ENCODE data around the gene MYH9.

DNA sequence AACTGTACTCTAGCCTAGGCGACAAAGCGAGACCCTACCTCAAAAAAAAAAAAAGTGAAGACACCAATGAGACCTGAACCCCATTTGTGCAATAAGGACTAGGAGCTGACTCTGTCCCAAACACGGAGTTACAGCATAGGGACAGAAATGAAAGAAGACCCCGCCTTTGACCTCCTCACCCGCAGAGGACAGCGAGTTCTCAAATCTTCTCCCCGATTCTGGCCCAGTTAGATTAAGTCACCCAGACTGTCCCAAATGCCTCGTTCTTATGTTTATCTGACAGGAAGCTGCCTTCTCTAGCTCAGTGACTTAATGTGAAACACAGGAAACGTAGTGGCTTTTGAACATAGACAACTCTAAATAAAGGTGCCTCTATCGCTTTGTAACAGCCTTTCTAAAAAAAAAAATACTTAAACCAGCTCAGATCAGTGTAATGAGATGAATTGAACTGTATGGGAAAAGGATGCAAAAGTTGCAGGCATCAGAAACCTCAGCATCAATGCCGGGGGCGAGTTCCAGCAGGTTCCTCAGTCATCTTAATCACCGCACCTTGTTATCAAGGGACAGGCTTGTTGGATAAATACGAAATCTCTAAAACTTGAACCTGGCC is 10.6 kb downstream of the MYH9 start:
- TF ChIP-seq, protein P1, sequence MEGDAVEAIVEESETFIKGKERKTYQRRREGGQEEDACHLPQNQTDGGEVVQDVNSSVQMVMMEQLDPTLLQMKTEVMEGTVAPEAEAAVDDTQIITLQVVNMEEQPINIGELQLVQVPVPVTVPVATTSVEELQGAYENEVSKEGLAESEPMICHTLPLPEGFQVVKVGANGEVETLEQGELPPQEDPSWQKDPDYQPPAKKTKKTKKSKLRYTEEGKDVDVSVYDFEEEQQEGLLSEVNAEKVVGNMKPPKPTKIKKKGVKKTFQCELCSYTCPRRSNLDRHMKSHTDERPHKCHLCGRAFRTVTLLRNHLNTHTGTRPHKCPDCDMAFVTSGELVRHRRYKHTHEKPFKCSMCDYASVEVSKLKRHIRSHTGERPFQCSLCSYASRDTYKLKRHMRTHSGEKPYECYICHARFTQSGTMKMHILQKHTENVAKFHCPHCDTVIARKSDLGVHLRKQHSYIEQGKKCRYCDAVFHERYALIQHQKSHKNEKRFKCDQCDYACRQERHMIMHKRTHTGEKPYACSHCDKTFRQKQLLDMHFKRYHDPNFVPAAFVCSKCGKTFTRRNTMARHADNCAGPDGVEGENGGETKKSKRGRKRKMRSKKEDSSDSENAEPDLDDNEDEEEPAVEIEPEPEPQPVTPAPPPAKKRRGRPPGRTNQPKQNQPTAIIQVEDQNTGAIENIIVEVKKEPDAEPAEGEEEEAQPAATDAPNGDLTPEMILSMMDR (IDR thresholded peaks at IDR 0.05): no peak
- no peak for TF ChIP-seq POLR2AphosphoS5 (IDR thresholded peaks at IDR 0.05; ENCODE audit: low read depth, low read length)
- TF ChIP-seq SIN3A (IDR thresholded peaks at IDR 0.05; ENCODE audit: borderline replicate concordance, insufficient read depth, low read depth, low read length): no peak

Measured in Panc1 (cell line).